Breast epithelium (tissue), 3 donors: ENCODE results near the gene TTBK2.

Source experiments
- CTCF ChIP-seq, 3 donors: fragments of 450-650 bp; IDR thresholded peaks; one replicate each; pipeline ENCODE4 v1.5.1; 2016 to 2017; ENCODE audit warnings: antibody characterized with exemption in 3 of 3, mild to moderate bottlenecking in 3 of 3, moderate library complexity in 3 of 3
- POLR2A ChIP-seq: fragments of 450-650 bp; IDR thresholded peaks from one replicate; pipeline ENCODE4 v1.6.1; 2016; ENCODE audit warnings: antibody characterized with exemption, mild to moderate bottlenecking, moderate library complexity

GRCh38 chr15:42728972-42729371, 191.6 kb downstream of the TTBK2 start:
- TF ChIP-seq CTCF (IDR thresholded peaks at IDR 0.05): no peak
- no peak for TF ChIP-seq POLR2A
